ENCODE data around the gene ABL2. TPM values are rescaled to one million over a fixed set of nuclear protein-coding genes. Genes with fewer than 3 reads are reported as not detected.

The ABL2 gene
- total and polyA plus RNA-seq, 9 of the 15 experiments (the other 6 are each of a cell fraction or from before 2014, with no cell fraction given) = 1.4 to 15.0 (median 8.6) TPM

- 0 out of 2 replicates have a peak, but pooled peaks have one; percentile 72 for TF ChIP-seq ZBTB33 (CRISPR knock-in tag; IDR thresholded peaks at IDR 0.05)
- TF ChIP-seq NFATC3 (IDR thresholded peaks at IDR 0.05) = no peak
These were observed 150.2 kb downstream of the ABL2 start (continued) for GRCh38 chr1:179079113-179079761.

- no peaks in the 10 kb centered on the region for H4K20me1 ChIP-seq (replicated peaks; ENCODE audit: control insufficient read depth, insufficient read depth, low read length)
- H3K9ac ChIP-seq (ENCODE audit: insufficient read depth in 1 of 2, low read depth in 2 of 2, low read length in 2 of 2) = no peak overlapping the region
- in situ Hi-C loops (cut with MboI) = no loop called here
- CTCF ChIA-PET (ENCODE audit: low intra/inter-chr PET ratio) = no interaction called here
- peaks cover 31% of the 10 kb centered on the region for H3K36me3 ChIP-seq (ENCODE audit: control insufficient read depth, insufficient read depth, low read length)
- DNase-seq (ENCODE audit: extremely low read depth in 1 of 4, low spot score in 3 of 4) (peak in 1 of 4 experiments; percentile 8), ATAC-seq (no peak), FAIRE-seq (no peak)
- WGBS (ENCODE audit: insufficient coverage, low coverage, missing lambda C conversion rate) = 80% methylated on average over 7 of the region's 7 CpGs
- POLR2A ChIA-PET = interaction anchor here (0.5 to 0.9 kb wide), 3 partner anchors 102 to 307 kb away, joined by 3 read pairs; no protein-coding TSS in a partner anchor
- H3K27me3 ChIP-seq (ENCODE audit: control insufficient read depth in 2 of 2, insufficient read depth in 2 of 2, low read length in 2 of 2) = no peaks in the 10 kb centered on the region
- peaks cover 5% of the 10 kb centered on the region for H3K79me2 ChIP-seq (ENCODE audit: control insufficient read depth, insufficient read depth, low read length)
- H3K27ac ChIP-seq (ENCODE audit: extremely low read depth, low read depth, low read length) = no peak overlapping the region
- TF ChIP-seq MIER1 (IDR thresholded peaks at IDR 0.05; ENCODE audit: low read depth) (no peak), CBX5 (IDR thresholded peaks at IDR 0.05; ENCODE audit: borderline replicate concordance, low read depth) (no peak), ZNF512 (tag; IDR thresholded peaks at IDR 0.05) (no peak), ILF3 (IDR thresholded peaks at IDR 0.05; ENCODE audit: borderline replicate concordance) (no peak), EGR1 (conservative IDR thresholded peaks at IDR 0.05) (no peak), FIP1L1 (IDR thresholded peaks at IDR 0.05; ENCODE audit: low read depth, low read length, poor library complexity, severe bottlenecking) (no peak), MAX (CRISPR knock-in tag; IDR thresholded peaks at IDR 0.05) (no peak), MTA1 (IDR thresholded peaks at IDR 0.05; ENCODE audit: borderline replicate concordance) (no peak), ZNF277 (CRISPR knock-in tag; IDR thresholded peaks at IDR 0.05; ENCODE audit: borderline replicate concordance) (no peak), ZBTB8A (IDR thresholded peaks at IDR 0.05; ENCODE audit: partially characterized antibody) (no peak), BACH1 (tag; IDR thresholded peaks at IDR 0.05) (no peak)
- H3K9me3 ChIP-seq (replicated peaks; ENCODE audit: control insufficient read depth, insufficient read depth, low read depth, low read length) = no peaks in the 10 kb centered on the region
- BruUV-seq (replicated peaks) = no TSS peak
- peaks cover 9 to 12% of the 10 kb centered on the region in 2 experiments; a peak in 4 of 5 replicates for H3K4me1 ChIP-seq (replicated peaks in 1 of 2; ENCODE audit: control insufficient read depth in 2 of 2, insufficient read depth in 2 of 2, low read length in 2 of 2)
- no peaks in the 10 kb centered on the region for H3K9me1 ChIP-seq (ENCODE audit: control insufficient read depth, insufficient read depth, low read length)
- H2AFZ ChIP-seq (ENCODE audit: low read depth, low read length) = no peak overlapping the region
- intact Hi-C loops (cut with micrococcal nuclease) = no loop called here
- no peak overlapping the region for H3K4me2 ChIP-seq (ENCODE audit: insufficient read depth, low read length)
- H3K4me3 ChIP-seq = no peak overlapping the region
These were observed 152.1 kb downstream of the ABL2 start for GRCh38 chr1:179077396-179077795.
